Esophagus squamous epithelium (tissue), 5 donors: ENCODE data around the gene ASAH2. TPM values are rescaled to one million over a fixed set of nuclear protein-coding genes. Genes with fewer than 3 reads are reported as not detected.

ENCODE experiments used
- DNase-seq: peaks from one replicate; lab custom pipeline; 2025; lab: John Stamatoyannopoulos, UW
- H3K27ac ChIP-seq, 4 donors: fragments of 200-600 bp; sonication (generic); one replicate each; pipeline ENCODE4 v1.5.1; 2016 to 2019; ENCODE audit warnings: mild to moderate bottlenecking in 1 of 4
- H3K27me3 ChIP-seq, 4 donors: fragments of 200-600 bp; sonication (generic); 1 replicate in 3 of 4; 2 replicates in 1 of 4; pipeline versions ENCODE4 v1.5.1 to v1.6.0; 2017 to 2021; ENCODE audit warnings: antibody characterized with exemption in 1 of 4
- H3K36me3 ChIP-seq, 3 donors: fragments of 200-600 bp; sonication (generic); one replicate each; pipeline ENCODE4 v1.5.1; 2016 to 2019
- H3K4me1 ChIP-seq, 3 donors: fragments of 200-600 bp; sonication (generic); one replicate each; pipeline ENCODE4 v1.5.1; 2017 to 2019
- H3K4me3 ChIP-seq, 4 donors: fragments of 200-600 bp; sonication (generic); 1 replicate in 3 of 4; 2 replicates in 1 of 4; pipeline ENCODE4 v1.5.1; 2016 to 2019; ENCODE audit warnings: mild to moderate bottlenecking in 2 of 4, moderate library complexity in 1 of 4
- H3K9me3 ChIP-seq, 3 donors: fragments of 200-600 bp; sonication (generic); one replicate each; pipeline ENCODE4 v1.5.1; 2016 to 2019
- POLR2A ChIP-seq, 4 donors: fragments of 450-650 bp; IDR thresholded peaks; one replicate each; pipeline ENCODE4 v1.6.1; 2017; ENCODE audit warnings: antibody characterized with exemption in 4 of 4, mild to moderate bottlenecking in 4 of 4, moderate library complexity in 3 of 4
- WGBS, 2 donors: methylation state at CpG; one replicate each; pipeline ENCODE4 v1.1.5; 2018; 5-methylcytosine and 5-hydroxymethylcytosine counted together
- intact Hi-C: fragments of 100-400 bp; cut with DNase I; formaldehyde crosslinking; loops from one replicate; pipeline ENCODE4 v1.15.0; 2022
- total RNA-seq, 4 donors: library from RNA; depleted of rRNA; stranded (reverse); fragments of >200 nt; gene quantifications; one replicate each; pipeline ENCODE4 v1.1.0, GENCODE V29; 2016
- TF ChIP-seq, protein P1 (sequence below), 6 experiments: fragments of 450-650 bp in 4 of 6; fragments of 200-600 bp in 2 of 6; sonication (generic) in 2 of 6; IDR thresholded peaks; one replicate each; pipeline ENCODE4 v1.5.1; 2016 to 2019; ENCODE audit warnings: antibody characterized with exemption in 6 of 6, mild to moderate bottlenecking in 4 of 6, moderate library complexity in 4 of 6
- donor health status: DM: yes; HTN: yes; CAD: no.

Gene ASAH2
- total RNA-seq, 4 donors from 2014 or later = 0.32 to 5.9 (median 0.54) TPM

DNA sequence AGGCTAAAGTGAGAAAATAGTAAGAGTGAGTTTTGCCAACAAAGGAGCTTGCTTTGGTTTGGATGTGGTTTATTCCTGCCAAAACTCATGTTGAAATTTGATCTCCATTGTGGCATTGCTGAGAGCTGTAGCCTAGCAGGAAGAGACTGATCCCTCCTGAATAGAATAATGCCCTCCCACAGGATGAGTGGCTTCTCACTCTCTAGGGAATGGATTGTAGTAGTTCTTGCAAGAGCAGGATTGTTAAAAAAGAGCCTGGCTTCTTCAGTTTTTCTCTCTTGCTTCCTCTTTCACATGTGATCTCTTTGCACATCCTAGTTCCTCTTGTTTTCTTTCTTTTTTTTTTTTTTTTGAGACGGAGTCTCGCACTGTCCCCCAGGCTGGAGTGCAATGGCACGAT lies 34.4 kb downstream of the ASAH2 start:
- Histone ChIP-seq H3K9me3 (no peaks in the 10 kb centered on the region), H3K27me3 (no peaks in the 10 kb centered on the region), H3K36me3 (no peaks in the 10 kb centered on the region), H3K27ac (no peak overlapping the region), H3K4me3 (no peak overlapping the region), H3K4me1 (no peaks in the 10 kb centered on the region)
- WGBS, 2 donors = 65 to 74% methylated on average over 3 of the region's 3 CpGs
- TF ChIP-seq, protein P1, sequence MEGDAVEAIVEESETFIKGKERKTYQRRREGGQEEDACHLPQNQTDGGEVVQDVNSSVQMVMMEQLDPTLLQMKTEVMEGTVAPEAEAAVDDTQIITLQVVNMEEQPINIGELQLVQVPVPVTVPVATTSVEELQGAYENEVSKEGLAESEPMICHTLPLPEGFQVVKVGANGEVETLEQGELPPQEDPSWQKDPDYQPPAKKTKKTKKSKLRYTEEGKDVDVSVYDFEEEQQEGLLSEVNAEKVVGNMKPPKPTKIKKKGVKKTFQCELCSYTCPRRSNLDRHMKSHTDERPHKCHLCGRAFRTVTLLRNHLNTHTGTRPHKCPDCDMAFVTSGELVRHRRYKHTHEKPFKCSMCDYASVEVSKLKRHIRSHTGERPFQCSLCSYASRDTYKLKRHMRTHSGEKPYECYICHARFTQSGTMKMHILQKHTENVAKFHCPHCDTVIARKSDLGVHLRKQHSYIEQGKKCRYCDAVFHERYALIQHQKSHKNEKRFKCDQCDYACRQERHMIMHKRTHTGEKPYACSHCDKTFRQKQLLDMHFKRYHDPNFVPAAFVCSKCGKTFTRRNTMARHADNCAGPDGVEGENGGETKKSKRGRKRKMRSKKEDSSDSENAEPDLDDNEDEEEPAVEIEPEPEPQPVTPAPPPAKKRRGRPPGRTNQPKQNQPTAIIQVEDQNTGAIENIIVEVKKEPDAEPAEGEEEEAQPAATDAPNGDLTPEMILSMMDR (IDR thresholded peaks at IDR 0.05) = no peak
- no peak for TF ChIP-seq POLR2A (IDR thresholded peaks at IDR 0.05)
- no peak for DNase-seq
- intact Hi-C loops = no loop called here

DNA sequence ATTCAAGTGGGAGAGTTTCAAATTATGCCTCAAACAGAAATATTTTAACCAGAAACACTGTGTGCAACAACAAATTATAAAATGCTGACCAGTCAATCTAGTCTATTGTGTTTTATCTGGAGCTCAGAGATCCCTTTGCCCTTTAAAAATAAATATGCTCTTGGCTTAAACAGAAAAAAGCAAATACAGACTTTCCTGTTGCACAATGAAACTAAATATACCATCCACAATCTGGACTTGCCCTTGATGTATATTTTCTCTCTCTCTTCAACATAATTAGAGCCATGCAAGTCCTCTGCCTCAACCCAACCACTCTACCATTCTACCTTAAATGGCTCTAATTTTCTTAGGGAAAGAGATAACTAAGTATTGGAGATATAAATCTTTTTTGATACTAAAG lies 34.9 kb downstream of the ASAH2 start:
- intact Hi-C loops = no loop called here
- Histone ChIP-seq H3K36me3 (no peaks in the 10 kb centered on the region), H3K27ac (no peak overlapping the region), H3K27me3 (no peaks in the 10 kb centered on the region), H3K4me1 (no peaks in the 10 kb centered on the region), H3K4me3 (no peak overlapping the region), H3K9me3 (no peaks in the 10 kb centered on the region)
- no peak for TF ChIP-seq POLR2A (IDR thresholded peaks at IDR 0.05)
- TF ChIP-seq, protein P1 (IDR thresholded peaks at IDR 0.05) = no peak
- no peak for DNase-seq

DNA sequence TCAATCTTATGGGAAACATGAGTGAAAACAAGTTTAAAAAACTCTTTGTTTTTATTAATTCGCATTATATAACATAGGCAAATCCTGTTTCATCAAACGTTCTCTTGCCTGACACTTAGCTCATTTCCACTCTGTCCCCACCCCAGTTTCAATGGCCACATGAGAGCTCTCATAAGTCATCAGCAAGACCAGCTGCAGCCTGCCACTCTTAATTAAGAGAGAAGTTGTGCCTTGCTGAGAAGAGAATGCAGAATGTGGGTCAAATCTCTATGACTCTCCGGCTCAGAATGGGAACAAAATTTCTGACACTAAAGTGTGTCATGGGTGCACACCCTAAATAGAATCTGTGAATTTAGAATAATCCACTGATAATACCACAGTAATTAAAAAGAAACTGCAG lies 39.6 kb downstream of the ASAH2 start:
- no peaks in the 10 kb centered on the region for H3K4me1 ChIP-seq
- no peaks in the 10 kb centered on the region for H3K27me3 ChIP-seq
- 72 to 77% methylated on average over 3 of the region's 3 CpGs for WGBS, 2 donors
- H3K36me3 ChIP-seq = no peaks in the 10 kb centered on the region
- H3K4me3 ChIP-seq = no peak overlapping the region
- TF ChIP-seq, protein P1 (IDR thresholded peaks at IDR 0.05) = no peak
- no peak for TF ChIP-seq POLR2A (IDR thresholded peaks at IDR 0.05)
- DNase-seq = no peak
- no peak overlapping the region for H3K27ac ChIP-seq
- intact Hi-C loops = no loop called here
- no peaks in the 10 kb centered on the region for H3K9me3 ChIP-seq

DNA sequence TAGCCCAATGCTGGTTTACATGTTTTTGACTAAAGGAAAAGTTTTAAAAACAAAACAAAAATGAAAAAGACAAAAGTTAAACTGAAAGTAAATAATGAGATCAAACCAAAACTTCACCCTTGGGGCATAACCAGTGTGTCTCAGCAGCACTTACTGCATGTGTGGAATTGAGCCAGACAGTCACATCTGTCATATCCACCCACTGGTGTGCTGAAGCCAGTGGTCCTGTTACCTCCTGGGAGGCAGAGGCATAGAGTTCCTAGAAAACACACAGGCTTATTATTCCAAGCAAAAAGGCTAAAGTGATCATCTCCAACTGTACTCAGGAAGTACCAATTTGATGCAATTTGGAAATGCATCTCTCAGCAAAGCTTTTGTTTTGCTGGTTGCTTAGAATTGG lies 40.4 kb downstream of the ASAH2 start:
- Histone ChIP-seq H3K27ac (no peak overlapping the region), H3K4me1 (no peaks in the 10 kb centered on the region), H3K4me3 (no peak overlapping the region), H3K36me3 (no peaks in the 10 kb centered on the region), H3K9me3 (no peaks in the 10 kb centered on the region), H3K27me3 (no peaks in the 10 kb centered on the region)
- DNase-seq = no peak
- intact Hi-C loops = no loop called here
- TF ChIP-seq, protein P1 (IDR thresholded peaks at IDR 0.05) = no peak
- TF ChIP-seq POLR2A (IDR thresholded peaks at IDR 0.05) = no peak

Other genes starting within 250 kb of the ASAH2 start
- gene WASHC2A, start 183.6 kb downstream of the ASAH2 start, total RNA-seq = 10 to 100 TPM; 19.7 to 30.9 (median 24.4) TPM